ENCODE measurements around the gene MESP1. TPM values are rescaled to one million over a fixed set of nuclear protein-coding genes. Genes with fewer than 3 reads are reported as not detected.

MESP1 gene
- total and polyA plus RNA-seq, 2 of the 8 experiments (the other 6 are each of a cell fraction or from before 2014, with no cell fraction given): 0.15 to 0.23 TPM

Small RNA genes within 50 kb of the gene (small RNA-seq; reads per million reads assigned to genes)
- not detected for gene RNU6-132P (ENCODE audit: insufficient read depth)

Other genes with a start within 250 kb of the MESP1 start
- gene TICRR, start 175.8 kb downstream of the MESP1 start, total RNA-seq (2021; fragmentation: NEBNext Ultra II Directional; extraction: Animal tissue kit (Norgen Biotek cat#: 25700)): 34.8 and 37.3 TPM in 2 replicates
- 13.1 and 15.9 TPM in 2 replicates for gene TICRR, start 175.8 kb downstream of the MESP1 start, polyA plus RNA-seq (2011; rRNA removed)
- 14.0 TPM in 2 replicates for gene KIF7, start 95.8 kb downstream of the MESP1 start, total RNA-seq (2021; fragmentation: NEBNext Ultra II Directional; extraction: Animal tissue kit (Norgen Biotek cat#: 25700))
- 4.9 and 7.0 TPM in 2 replicates for gene KIF7, start 95.8 kb downstream of the MESP1 start, polyA plus RNA-seq (2011; rRNA removed)
- 0.11 TPM in 1 of 2 replicates, not detected in the other for gene PLIN1, start 71.9 kb downstream of the MESP1 start, total RNA-seq (2021; fragmentation: NEBNext Ultra II Directional; extraction: Animal tissue kit (Norgen Biotek cat#: 25700))
- 0.33 and 0.41 TPM in 2 replicates for gene PLIN1, start 71.9 kb downstream of the MESP1 start, polyA plus RNA-seq (2011; rRNA removed)
- gene PEX11A, start 60.5 kb downstream of the MESP1 start, total RNA-seq (2021; fragmentation: NEBNext Ultra II Directional; extraction: Animal tissue kit (Norgen Biotek cat#: 25700)): 2.2 and 2.9 TPM in 2 replicates
- 2.3 and 3.0 TPM in 2 replicates for gene PEX11A, start 60.5 kb downstream of the MESP1 start, polyA plus RNA-seq (2011; rRNA removed)
- not detected in 2 replicates for gene WDR93, start 60.4 kb downstream of the MESP1 start, total RNA-seq (2021; fragmentation: NEBNext Ultra II Directional; extraction: Animal tissue kit (Norgen Biotek cat#: 25700))
- 0.03 and 0.08 TPM in 2 replicates for gene WDR93, start 60.4 kb downstream of the MESP1 start, polyA plus RNA-seq (2011; rRNA removed)
- 0.35 and 0.38 TPM in 2 replicates for gene MESP2, start 25.1 kb upstream of the MESP1 start, total RNA-seq (2021; fragmentation: NEBNext Ultra II Directional; extraction: Animal tissue kit (Norgen Biotek cat#: 25700))
- gene MESP2, start 25.1 kb upstream of the MESP1 start, polyA plus RNA-seq (2011; rRNA removed): 0.80 and 1.6 TPM in 2 replicates
- gene ANPEP, start 63.6 kb upstream of the MESP1 start, total RNA-seq (2021; fragmentation: NEBNext Ultra II Directional; extraction: Animal tissue kit (Norgen Biotek cat#: 25700)): 1.6 and 2.2 TPM in 2 replicates
- gene ANPEP, start 63.6 kb upstream of the MESP1 start, polyA plus RNA-seq (2011; rRNA removed): 2.0 and 3.3 TPM in 2 replicates
- 42.3 and 45.4 TPM in 2 replicates for gene AP3S2, start 142.7 kb upstream of the MESP1 start, total RNA-seq (2021; fragmentation: NEBNext Ultra II Directional; extraction: Animal tissue kit (Norgen Biotek cat#: 25700))
- 17.5 and 19.2 TPM in 2 replicates for gene AP3S2, start 142.7 kb upstream of the MESP1 start, polyA plus RNA-seq (2011; rRNA removed)
- gene ARPIN, start 161.7 kb upstream of the MESP1 start, total RNA-seq (2021; fragmentation: NEBNext Ultra II Directional; extraction: Animal tissue kit (Norgen Biotek cat#: 25700)): 3.1 and 3.9 TPM in 2 replicates
- 3.1 and 3.6 TPM in 2 replicates for gene ARPIN, start 161.7 kb upstream of the MESP1 start, polyA plus RNA-seq (2011; rRNA removed)